ENCODE data around the gene MMD.
A peak's percentile ranks its signal among the peaks of the same experiment; 100 is the strongest.
"Not testable (repeated sequence)": the region's sequence is repeated elsewhere in the genome, so short reads cannot be mapped to it uniquely, and the experiment has no call there.

The MMD gene

DNA sequence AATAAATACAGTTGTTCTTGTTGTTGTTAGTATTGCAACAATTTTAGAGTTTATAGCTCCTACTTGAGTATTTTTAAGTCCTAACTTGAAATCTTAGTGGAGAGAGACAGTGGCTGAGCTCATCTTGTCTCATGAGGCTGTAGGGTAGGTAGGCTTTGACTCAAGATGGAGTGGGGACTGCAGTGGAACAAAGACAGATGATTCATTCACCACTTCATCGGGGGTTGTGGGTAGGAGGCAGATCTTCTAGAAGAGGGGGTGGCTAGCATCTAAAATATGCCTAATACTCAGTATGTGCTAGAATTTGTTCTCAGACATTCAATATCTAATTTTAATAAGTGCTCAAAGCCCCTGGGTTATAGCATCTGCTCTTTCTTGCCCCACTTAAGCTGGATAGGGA is 13.1 kb upstream of the MMD start:
- FAIRE-seq (no peak), DNase-seq (ENCODE audit: insufficient read length, low spot score) (no peak)
- TF ChIP-seq POLR2A (IDR thresholded peaks at IDR 0.05; ENCODE audit: low read depth, low read length) = no peak

DNA sequence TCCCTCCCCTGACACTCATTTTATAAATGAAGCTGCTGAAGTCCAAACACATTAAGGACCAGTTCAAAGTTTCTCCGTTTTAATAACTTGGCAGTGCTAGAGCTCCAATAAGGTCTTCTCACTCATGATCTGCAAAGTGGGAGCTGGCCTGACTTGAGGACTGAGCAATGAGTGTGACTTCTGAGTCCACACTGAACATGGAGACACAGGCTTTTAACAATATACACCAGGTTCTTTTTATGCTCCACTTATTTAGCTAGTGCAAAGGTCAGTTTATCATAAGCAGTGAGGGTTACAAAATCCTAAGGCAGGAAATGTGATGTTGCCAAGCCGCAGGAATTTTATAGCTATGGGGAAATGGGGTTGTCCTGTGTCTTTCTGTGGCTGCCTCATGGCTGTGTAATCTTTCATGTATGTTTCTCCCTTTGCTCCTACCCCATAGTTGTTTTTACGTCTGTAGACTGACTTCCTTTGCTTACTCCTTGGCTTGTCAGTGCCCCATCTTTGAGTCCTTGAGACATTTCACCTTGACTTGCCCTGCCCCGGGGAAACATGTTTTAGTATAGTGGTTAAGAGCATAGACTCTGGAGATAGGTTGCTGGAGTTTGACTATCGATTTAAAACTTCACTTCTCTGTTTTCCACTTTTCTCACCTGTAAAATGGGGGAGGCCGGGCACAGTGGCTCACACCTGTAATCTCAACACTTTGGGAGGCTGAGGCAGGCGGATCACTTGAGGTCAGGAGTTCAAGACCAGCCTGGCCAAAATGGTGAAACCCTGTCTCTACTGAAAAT is 12.2 kb upstream of the MMD start:
- TF ChIP-seq POLR2A (IDR thresholded peaks at IDR 0.05; ENCODE audit: low read depth, low read length) (no peak), TAF1 (IDR thresholded peaks at IDR 0.05; ENCODE audit: low read depth, low read length) (no peak), POLR2AphosphoS5 (IDR thresholded peaks at IDR 0.05; ENCODE audit: low read depth, low read length) (no peak), POU2F2 (IDR thresholded peaks at IDR 0.05; ENCODE audit: low read depth, low read length) (no peak), PAX5 (IDR thresholded peaks at IDR 0.05; ENCODE audit: insufficient read depth, low read length, severe bottlenecking) (no peak), SPI1 (IDR thresholded peaks at IDR 0.05; ENCODE audit: low read depth, low read length) (no peak)
- FAIRE-seq (no peak), DNase-seq (ENCODE audit: insufficient read length, low spot score) (no peak)

DNA sequence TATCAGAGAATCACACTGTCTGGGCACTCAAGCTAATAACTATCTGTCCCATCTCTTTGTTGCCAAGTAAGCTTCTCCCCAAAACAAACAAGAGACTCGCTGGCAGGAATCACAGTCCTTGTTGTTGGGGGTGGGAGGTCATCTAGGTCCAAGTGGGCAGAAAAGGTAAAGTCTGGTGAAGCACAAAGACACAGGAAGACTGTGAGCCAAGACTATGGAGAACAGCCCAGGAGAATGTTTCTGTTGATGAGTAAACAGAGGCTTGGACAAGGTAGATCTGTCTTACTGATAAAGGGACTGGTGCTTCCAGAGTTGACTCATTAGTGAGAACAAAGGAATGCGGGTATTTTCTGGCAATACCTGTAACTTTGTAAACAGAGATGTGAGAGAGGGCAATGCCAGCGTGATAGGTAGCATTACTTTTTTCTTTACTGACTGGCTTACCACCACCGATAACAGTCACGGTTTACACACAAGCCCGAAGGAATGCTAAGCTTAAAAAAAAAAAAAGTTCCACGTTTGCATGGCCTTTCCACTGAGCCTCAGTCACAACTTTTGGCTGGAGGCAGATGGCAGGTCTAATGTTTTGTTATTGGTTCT is 11.5 kb upstream of the MMD start:
- DNase-seq (ENCODE audit: insufficient read length, low spot score) (no peak), FAIRE-seq (no peak)
- TF ChIP-seq PAX5 (IDR thresholded peaks at IDR 0.05; ENCODE audit: insufficient read depth, low read length, severe bottlenecking) (no peak), POU2F2 (IDR thresholded peaks at IDR 0.05; ENCODE audit: low read depth, low read length) (no peak), POLR2AphosphoS5 (IDR thresholded peaks at IDR 0.05; ENCODE audit: low read depth, low read length) (no peak), SPI1 (IDR thresholded peaks at IDR 0.05; ENCODE audit: low read depth, low read length) (no peak), TAF1 (IDR thresholded peaks at IDR 0.05; ENCODE audit: low read depth, low read length) (no peak), POLR2A (IDR thresholded peaks at IDR 0.05; ENCODE audit: low read depth, low read length) (no peak)

DNA sequence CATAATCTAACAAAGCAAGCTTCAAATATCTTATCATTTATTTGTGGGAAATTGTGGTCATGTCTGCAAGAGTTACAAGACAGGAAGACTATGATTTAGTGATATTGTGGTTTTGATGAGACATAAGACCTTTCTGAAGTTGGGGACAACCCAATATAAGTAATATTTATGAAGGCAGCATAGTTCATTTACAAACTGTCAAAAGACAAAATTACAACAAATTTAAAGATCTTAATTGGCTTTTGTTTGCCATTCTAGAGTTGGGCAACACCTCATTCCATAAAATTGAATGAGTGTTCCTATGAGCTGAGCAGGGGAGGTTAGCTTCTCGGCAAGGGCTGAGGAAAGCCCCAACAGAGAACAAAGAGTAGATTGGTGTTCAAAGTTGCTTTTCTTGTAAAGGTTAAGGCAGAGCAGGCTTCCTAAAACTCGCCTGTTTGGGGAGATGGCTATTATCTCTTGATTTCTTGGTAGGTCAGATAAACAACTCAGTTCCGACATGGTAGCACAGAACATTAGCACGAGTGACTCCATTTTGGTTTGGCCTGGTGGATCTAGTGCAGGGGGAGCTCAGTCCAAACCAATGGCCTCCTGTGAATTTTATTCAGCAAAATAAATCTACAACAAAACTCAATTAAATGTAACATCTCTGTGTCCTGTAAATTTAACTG is 10.9 kb upstream of the MMD start:
- FAIRE-seq (no peak), DNase-seq (ENCODE audit: insufficient read length, low spot score) (no peak)
- TF ChIP-seq POU2F2 (IDR thresholded peaks at IDR 0.05; ENCODE audit: low read depth, low read length) = no peak
- no peak for TF ChIP-seq POLR2A (IDR thresholded peaks at IDR 0.05; ENCODE audit: low read depth, low read length)
- TF ChIP-seq TAF1 (IDR thresholded peaks at IDR 0.05; ENCODE audit: low read depth, low read length) = no peak
- no peak for TF ChIP-seq PAX5 (IDR thresholded peaks at IDR 0.05; ENCODE audit: insufficient read depth, low read length, severe bottlenecking)
- no peak for TF ChIP-seq POLR2AphosphoS5 (IDR thresholded peaks at IDR 0.05; ENCODE audit: low read depth, low read length)
- TF ChIP-seq SPI1 (IDR thresholded peaks at IDR 0.05; ENCODE audit: low read depth, low read length) = no peak

DNA sequence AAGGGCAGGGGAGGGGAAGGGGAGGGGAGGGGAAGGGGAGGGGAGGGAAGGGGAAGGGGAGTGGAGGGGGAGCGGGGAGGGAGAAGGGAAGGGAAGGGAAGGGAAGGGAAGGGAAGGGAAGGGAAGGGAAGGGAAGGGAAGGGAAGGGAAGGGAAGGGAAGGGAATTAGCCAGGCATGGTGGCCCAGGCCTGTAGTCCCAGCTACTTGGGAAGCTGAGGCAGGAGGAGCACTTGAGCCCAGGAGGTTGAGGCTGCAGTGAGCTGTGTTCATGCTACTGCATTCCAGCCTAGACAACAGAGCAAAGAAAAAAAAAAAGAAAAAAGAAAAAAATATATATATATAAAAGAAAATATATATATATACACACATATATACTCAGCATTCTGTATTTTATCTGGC is 10.3 kb upstream of the MMD start:
- not testable (repeated sequence) for FAIRE-seq; DNase-seq (ENCODE audit: insufficient read length, low spot score)

DNA sequence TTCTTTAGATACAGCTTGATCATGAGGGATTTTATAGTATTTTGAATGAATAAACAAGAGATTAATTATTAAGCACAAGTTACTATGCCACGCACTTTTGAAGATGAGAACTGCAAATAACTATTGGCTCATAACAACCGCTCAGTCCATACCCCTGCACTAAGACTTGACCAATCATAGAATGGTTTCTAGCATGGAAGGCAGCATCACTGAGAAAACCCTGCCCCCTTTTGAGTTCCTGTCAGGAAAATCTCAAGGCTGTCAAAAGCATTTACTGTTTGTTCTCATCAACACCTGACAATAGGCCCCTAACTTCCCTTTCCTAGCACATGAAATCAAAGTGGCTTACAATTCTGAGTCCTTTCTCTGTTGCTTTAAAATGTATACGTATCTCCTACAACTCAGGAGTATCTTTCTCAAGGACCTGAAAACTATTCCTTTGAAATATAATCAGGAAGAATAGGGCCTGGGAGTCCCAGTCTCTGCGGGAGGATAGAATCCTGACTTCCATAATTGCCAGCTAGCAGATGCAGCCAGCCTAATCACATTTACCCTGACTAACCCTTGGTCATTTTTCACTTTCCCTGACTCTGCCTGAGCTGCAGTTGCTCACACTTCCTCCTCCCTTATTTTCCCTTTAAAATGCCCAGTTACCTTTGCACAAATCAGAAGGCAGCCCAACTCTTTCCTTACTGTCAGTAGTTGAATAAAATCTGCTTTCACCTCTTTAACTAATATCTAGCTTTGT is 9.1 kb upstream of the MMD start:
- no peak for DNase-seq (ENCODE audit: insufficient read length, low spot score)
- no peak for FAIRE-seq
- TF ChIP-seq SPI1 (IDR thresholded peaks at IDR 0.05; ENCODE audit: low read depth, low read length) = no peak
- TF ChIP-seq POLR2AphosphoS5 (IDR thresholded peaks at IDR 0.05; ENCODE audit: low read depth, low read length) = no peak
- TF ChIP-seq TAF1 (IDR thresholded peaks at IDR 0.05; ENCODE audit: low read depth, low read length) = no peak
- TF ChIP-seq PAX5 (IDR thresholded peaks at IDR 0.05; ENCODE audit: insufficient read depth, low read length, severe bottlenecking) = no peak
- no peak for TF ChIP-seq POU2F2 (IDR thresholded peaks at IDR 0.05; ENCODE audit: low read depth, low read length)
- no peak for TF ChIP-seq POLR2A (IDR thresholded peaks at IDR 0.05; ENCODE audit: low read depth, low read length)

DNA sequence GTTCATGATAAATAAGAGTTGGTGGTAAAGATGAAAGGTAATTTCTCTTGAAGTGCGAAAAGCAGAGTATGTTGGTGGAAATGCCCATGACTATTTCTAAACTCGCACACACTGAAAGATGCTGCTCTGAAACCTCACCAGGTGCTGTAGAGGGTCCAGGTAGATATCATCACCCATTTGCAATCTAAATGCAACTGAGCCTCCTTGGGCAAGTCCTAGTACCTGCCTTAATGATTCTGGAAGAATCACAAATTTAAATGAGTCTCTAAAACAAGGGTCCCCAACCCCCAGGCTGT is 5.9 kb upstream of the MMD start:
- DNase-seq (ENCODE audit: insufficient read length, low spot score) (no peak), FAIRE-seq (no peak)
- TF ChIP-seq TAF1 (IDR thresholded peaks at IDR 0.05; ENCODE audit: low read depth, low read length) = no peak
- no peak for TF ChIP-seq POU2F2 (IDR thresholded peaks at IDR 0.05; ENCODE audit: low read depth, low read length)
- no peak for TF ChIP-seq POLR2AphosphoS5 (IDR thresholded peaks at IDR 0.05; ENCODE audit: low read depth, low read length)
- no peak for TF ChIP-seq POLR2A (IDR thresholded peaks at IDR 0.05; ENCODE audit: low read depth, low read length)
- TF ChIP-seq SPI1 (IDR thresholded peaks at IDR 0.05; ENCODE audit: low read depth, low read length) = no peak
- no peak for TF ChIP-seq PAX5 (IDR thresholded peaks at IDR 0.05; ENCODE audit: insufficient read depth, low read length, severe bottlenecking)

DNA sequence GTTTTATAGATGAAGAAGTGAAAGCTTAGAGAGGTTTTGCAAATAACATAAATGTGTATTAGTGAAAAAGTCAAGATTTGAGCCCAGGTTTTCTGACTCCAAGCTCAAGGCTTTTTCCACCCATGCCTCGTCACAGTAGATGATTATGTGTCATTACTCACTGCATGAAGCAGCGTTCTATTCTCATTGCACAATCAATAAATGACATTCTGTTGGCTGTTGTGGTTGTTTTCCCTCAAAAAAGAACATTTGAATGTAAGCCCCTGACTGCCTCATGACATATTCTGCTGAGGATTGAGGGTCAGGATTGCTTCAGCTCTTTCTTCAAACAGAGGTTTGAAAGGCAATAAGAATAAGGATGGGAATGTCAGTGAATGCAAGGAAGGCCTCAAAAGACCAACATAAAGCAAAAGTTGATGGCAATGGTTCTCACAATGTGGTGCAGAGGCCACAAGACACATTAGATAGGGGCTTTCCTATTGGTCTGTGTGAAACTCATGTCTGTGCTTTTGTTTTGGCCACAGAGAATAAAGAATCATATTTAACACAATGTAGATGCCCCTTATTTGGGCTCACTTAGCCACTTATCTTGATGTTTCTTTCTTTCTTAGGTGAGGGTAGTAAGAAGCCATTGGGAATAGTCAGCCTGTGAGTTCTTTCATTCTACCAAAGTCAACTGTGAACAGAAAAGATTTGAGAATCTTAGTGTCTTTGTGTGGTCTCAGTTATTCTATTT is 5.4 kb upstream of the MMD start:
- FAIRE-seq = peak; percentile 57
- no peak for DNase-seq (ENCODE audit: insufficient read length, low spot score)
- TF ChIP-seq POLR2AphosphoS5 (IDR thresholded peaks at IDR 0.05; ENCODE audit: low read depth, low read length) (no peak), POLR2A (IDR thresholded peaks at IDR 0.05; ENCODE audit: low read depth, low read length) (no peak), POU2F2 (IDR thresholded peaks at IDR 0.05; ENCODE audit: low read depth, low read length) (no peak), SPI1 (IDR thresholded peaks at IDR 0.05; ENCODE audit: low read depth, low read length) (no peak), TAF1 (IDR thresholded peaks at IDR 0.05; ENCODE audit: low read depth, low read length) (no peak), PAX5 (IDR thresholded peaks at IDR 0.05; ENCODE audit: insufficient read depth, low read length, severe bottlenecking) (no peak)

DNA sequence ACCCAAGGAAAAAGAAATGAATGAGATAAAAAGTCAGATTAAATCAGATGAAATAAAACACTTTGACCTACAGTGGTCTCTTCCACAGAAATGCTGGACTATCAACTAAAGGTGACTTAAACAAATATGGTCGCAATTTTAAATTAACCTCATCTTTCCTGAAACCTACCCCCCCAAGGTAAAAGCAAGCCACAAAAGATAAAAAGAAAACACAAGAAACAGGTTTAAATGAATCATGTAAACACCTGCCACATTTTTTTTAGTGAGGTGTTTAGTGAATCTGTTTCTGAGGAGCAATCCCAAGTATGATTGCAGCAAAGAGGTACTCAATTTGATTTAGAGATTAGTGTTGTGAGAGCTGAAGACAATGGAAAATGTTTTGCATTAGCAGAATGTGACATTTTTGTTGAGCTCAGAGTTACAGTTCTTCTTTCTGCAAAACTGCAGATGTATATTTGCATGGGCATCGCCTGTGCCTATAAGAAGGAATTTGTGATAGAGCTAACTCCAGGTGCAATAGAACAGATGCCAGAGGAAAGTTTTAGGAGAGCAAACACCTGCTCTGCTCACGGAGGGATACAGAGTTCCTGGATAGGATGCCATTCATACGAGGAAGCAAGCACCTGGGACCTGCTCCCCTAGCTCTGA is 3.4 kb upstream of the MMD start:
- no peak for DNase-seq (ENCODE audit: insufficient read length, low spot score)
- FAIRE-seq = peak; percentile 9

More for the DNA sequence above, 3.4 kb upstream of the MMD start:
- TF ChIP-seq PAX5 (IDR thresholded peaks at IDR 0.05; ENCODE audit: insufficient read depth, low read length, severe bottlenecking) (no peak), SPI1 (IDR thresholded peaks at IDR 0.05; ENCODE audit: low read depth, low read length) (peak; percentile 57), POU2F2 (IDR thresholded peaks at IDR 0.05; ENCODE audit: low read depth, low read length) (no peak)
